ENCODE measurements around the gene CCDC188. TPM values are rescaled to one million over a fixed set of nuclear protein-coding genes. Genes with fewer than 3 reads are reported as not detected.

Gene CCDC188
- total RNA-seq, 1 donor from 2014 or later = not detected

- DNase-seq = no peak
Observed at GRCh38 chr22:20132686-20133246, 18.1 kb downstream of the CCDC188 start.

GRCh38 chr22:20131859-20132685 lies 18.8 kb downstream of the CCDC188 start:
- no peak for DNase-seq

GRCh38 chr22:20131597-20131858 lies 19.3 kb downstream of the CCDC188 start, which contains the start of gene ZDHHC8:
Gene ZDHHC8 (plus strand): TSS chr22:20131804. CDS start chr22:20131948, 144 bp downstream.
- no peak for DNase-seq

GRCh38 chr22:20130731-20131596 lies 19.9 kb downstream of the CCDC188 start:
- DNase-seq = peak; percentile 76

GRCh38 chr22:20130319-20130718 lies 20.5 kb downstream of the CCDC188 start:
- no peak for DNase-seq

- DNase-seq = no peak
Observed at GRCh38 chr22:20129747-20130014, 21.2 kb downstream of the CCDC188 start.

GRCh38 chr22:20128902-20129746 lies 21.7 kb downstream of the CCDC188 start:
- DNase-seq = no peak

- no peak for DNase-seq
Observed at GRCh38 chr22:20128619-20128901, 22.3 kb downstream of the CCDC188 start.

- no peak for DNase-seq
Observed at GRCh38 chr22:20127869-20128618, 22.8 kb downstream of the CCDC188 start.

GRCh38 chr22:20127318-20127868 lies 23.5 kb downstream of the CCDC188 start:
- DNase-seq = no peak

- DNase-seq = no peak
Observed at GRCh38 chr22:20126284-20127029, 24.4 kb downstream of the CCDC188 start.

- no peak for DNase-seq
Observed at GRCh38 chr22:20125201-20126174, 25.4 kb downstream of the CCDC188 start.

- no peak for DNase-seq
Observed at GRCh38 chr22:20124083-20124787, 26.6 kb downstream of the CCDC188 start.

- DNase-seq = no peak
Observed at GRCh38 chr22:20123366-20124082, 27.3 kb downstream of the CCDC188 start.

GRCh38 chr22:20121856-20122415 lies 28.9 kb downstream of the CCDC188 start:
- DNase-seq = no peak

- no peak for DNase-seq
Observed at GRCh38 chr22:20118300-20119020, 32.4 kb downstream of the CCDC188 start.

- no peak for DNase-seq
Observed at GRCh38 chr22:20117633-20118299, 33.1 kb downstream of the CCDC188 start.

Data from occipital lobe (tissue), 2 donors.